SK-N-SH treated with all-trans-retinoic acid at 6 μM for 48 hours (cell line): ENCODE results near the gene NDUFB1.

Experiments used
- ATAC-seq: fragments of 200-7000 bp; cut with Tn5 transposase; 3 replicates; pipeline ENCODE4 v1.9.1; 2020; ENCODE audit warnings: mild to moderate bottlenecking, moderate library complexity
- ARNTL ChIP-seq: fragments of 450-650 bp; formaldehyde crosslinking; IDR thresholded peaks from 2 replicates; pipeline ENCODE4 v1.5.0; 2020; ENCODE audit warnings: low read depth, mild to moderate bottlenecking, moderate library complexity, borderline replicate concordance
- BACH2 ChIP-seq: fragments of 250-450 bp; sonication (Bioruptor Pico); IDR thresholded peaks from 2 replicates; pipeline ENCODE4 v1.9.0; 2021; ENCODE audit warnings: mild to moderate bottlenecking, borderline replicate concordance
- CREB5 ChIP-seq: fragments of 250-450 bp; sonication (Bioruptor Pico); IDR thresholded peaks from 2 replicates; pipeline ENCODE4 v1.5.1; 2020; ENCODE audit warnings: low read depth, mild to moderate bottlenecking, moderate library complexity
- CSDC2 ChIP-seq: fragments of 250-450 bp; sonication (Bioruptor Pico); IDR thresholded peaks from 2 replicates; pipeline ENCODE4 v1.5.0; 2020; ENCODE audit warnings: mild to moderate bottlenecking, moderate library complexity
- CSRNP3 ChIP-seq: fragments of 250-450 bp; sonication (Bioruptor Pico); IDR thresholded peaks from 2 replicates; pipeline ENCODE4 v1.5.1; 2021; ENCODE audit warnings: mild to moderate bottlenecking, moderate library complexity
- ESRRG ChIP-seq: fragments of 250-450 bp; sonication (Bioruptor Pico); IDR thresholded peaks from 2 replicates; pipeline ENCODE4 v1.6.1; 2021; ENCODE audit warnings: mild to moderate bottlenecking
- ISL1 ChIP-seq: fragments of 250-450 bp; sonication (Bioruptor Pico); IDR thresholded peaks from 2 replicates; pipeline ENCODE4 v2.1.2; 2022; ENCODE audit warnings: mild to moderate bottlenecking, moderate library complexity
- OSR1 ChIP-seq: fragments of 250-450 bp; sonication (Bioruptor Pico); IDR thresholded peaks from 2 replicates; pipeline ENCODE4 v1.8.0; 2022; ENCODE audit warnings: moderate library complexity, mild to moderate bottlenecking, inconsistent platforms
- POU6F1 ChIP-seq: fragments of 250-450 bp; sonication (Bioruptor Pico); IDR thresholded peaks from 2 replicates; pipeline ENCODE4 v1.8.0; 2021; ENCODE audit warnings: low read depth, mild to moderate bottlenecking, moderate library complexity, borderline replicate concordance
- PPARA ChIP-seq: fragments of 250-450 bp; sonication (Bioruptor Pico); IDR thresholded peaks from 2 replicates; pipeline ENCODE4 v1.5.0; 2020; ENCODE audit warnings: mild to moderate bottlenecking, borderline replicate concordance
- RARB ChIP-seq: fragments of 250-450 bp; sonication (Bioruptor Pico); IDR thresholded peaks from 2 replicates; pipeline ENCODE4 v1.8.0; 2021; ENCODE audit warnings: mild to moderate bottlenecking, moderate library complexity
- SNAI2 ChIP-seq: fragments of 250-450 bp; sonication (Bioruptor Pico); IDR thresholded peaks from 2 replicates; pipeline ENCODE4 v1.5.0; 2020; ENCODE audit warnings: mild to moderate bottlenecking, moderate library complexity
- TCF4 ChIP-seq: fragments of 250-450 bp; sonication (Bioruptor Pico); IDR thresholded peaks from 2 replicates; pipeline ENCODE4 v1.8.0; 2021; ENCODE audit warnings: mild to moderate bottlenecking, moderate library complexity, borderline replicate concordance
- TOX ChIP-seq: fragments of 250-450 bp; sonication (Bioruptor Pico); IDR thresholded peaks from 2 replicates; pipeline ENCODE4 v1.8.0; 2021; ENCODE audit warnings: mild to moderate bottlenecking, moderate library complexity, borderline replicate concordance
- TSHZ2 ChIP-seq: fragments of 250-450 bp; sonication (Bioruptor Pico); IDR thresholded peaks from 2 replicates; pipeline ENCODE4 v1.5.0; 2020; ENCODE audit warnings: mild to moderate bottlenecking, moderate library complexity
- ZC3H10 ChIP-seq: fragments of 250-450 bp; sonication (Bioruptor Pico); IDR thresholded peaks from 2 replicates; pipeline ENCODE4 v1.5.1; 2021; ENCODE audit warnings: mild to moderate bottlenecking, moderate library complexity
- ZFP3 ChIP-seq: fragments of 250-450 bp; sonication (Bioruptor Pico); IDR thresholded peaks from 2 replicates; pipeline ENCODE4 v1.5.0; 2020; ENCODE audit warnings: mild to moderate bottlenecking, moderate library complexity
- ZFP30 ChIP-seq: fragments of 450-650 bp; formaldehyde crosslinking; IDR thresholded peaks from 2 replicates; pipeline ENCODE4 v1.5.0; 2022; ENCODE audit warnings: mild to moderate bottlenecking, moderate library complexity
- ZNF565 ChIP-seq: fragments of 450-650 bp; formaldehyde crosslinking; conservative IDR thresholded peaks from 2 replicates; pipeline ENCODE4 v1.5.0; 2020; ENCODE audit warnings: low read depth, mild to moderate bottlenecking, moderate library complexity
- ZNF70 ChIP-seq: fragments of 450-650 bp; formaldehyde crosslinking; IDR thresholded peaks from 2 replicates; pipeline ENCODE4 v1.5.0; 2020; ENCODE audit warnings: mild to moderate bottlenecking, moderate library complexity
- ZNF8 ChIP-seq: fragments of 450-650 bp; formaldehyde crosslinking; IDR thresholded peaks from 2 replicates; pipeline ENCODE4 v1.5.0; 2020; ENCODE audit warnings: mild to moderate bottlenecking, moderate library complexity

NDUFB1 gene

GRCh38 chr14:92121670-92122350 lies at the start of gene NDUFB1, which contains the start of gene CPSF2:
TSS of gene NDUFB1 (minus strand) at chr14:92121706. CDS start at chr14:92117637, 4,069 bp downstream.
TSS of gene CPSF2 (plus strand) at chr14:92121969. CDS start at chr14:92130985, 9,016 bp downstream.
- TF ChIP-seq TCF4 (no peak), POU6F1 (0 out of 2 replicates have a peak, but pooled peaks have one; percentile 8)
- peak; percentile 94 for ATAC-seq

GRCh38 chr14:92164958-92165357 lies 43.5 kb upstream of the NDUFB1 start:
- ATAC-seq = no peak
- TF ChIP-seq RARB (CRISPR knock-in tag) (no peak), ARNTL (CRISPR knock-in tag) (no peak), ZNF8 (CRISPR knock-in tag) (peak; percentile 98), TSHZ2 (CRISPR knock-in tag) (no peak), ZC3H10 (CRISPR knock-in tag) (no peak), ZNF565 (CRISPR knock-in tag) (no peak)

- no peak for TF ChIP-seq TCF4
- no peak for TF ChIP-seq CSDC2
- no peak for TF ChIP-seq RARB (CRISPR knock-in tag)
- no peak for TF ChIP-seq ZFP3
- TF ChIP-seq ESRRG (CRISPR knock-in tag) = no peak
- TF ChIP-seq ZNF70 (CRISPR knock-in tag) = no peak
- TF ChIP-seq ISL1 (CRISPR knock-in tag) = no peak
- no peak for TF ChIP-seq CSRNP3 (CRISPR knock-in tag)
- no peak for TF ChIP-seq ZFP30 (CRISPR knock-in tag)
- ATAC-seq = no peak
Observed at GRCh38 chr14:92161521-92161920, 40.0 kb upstream of the NDUFB1 start.

- ATAC-seq = no peak
- TF ChIP-seq OSR1 (CRISPR knock-in tag) (no peak), TCF4 (no peak), ISL1 (CRISPR knock-in tag) (0 out of 2 replicates have a peak, but pooled peaks have one; percentile 18), CREB5 (no peak)
- TF ChIP-seq, all 23 proteins: peak for 1
Observed at GRCh38 chr14:92160619-92161018, 39.1 kb upstream of the NDUFB1 start.

- peak; percentile 60 for ATAC-seq
- TF ChIP-seq CSDC2 = no peak
- peak; percentile 97 for TF ChIP-seq ISL1 (CRISPR knock-in tag)
Observed at GRCh38 chr14:92154283-92154942, 32.9 kb upstream of the NDUFB1 start.

GRCh38 chr14:92153581-92153980 lies 32.1 kb upstream of the NDUFB1 start:
- ATAC-seq = no peak
- no peak for TF ChIP-seq PPARA (CRISPR knock-in tag)
- TF ChIP-seq TOX (CRISPR knock-in tag) = no peak
- TF ChIP-seq RARB (CRISPR knock-in tag) = no peak
- TF ChIP-seq SNAI2 (CRISPR knock-in tag) = no peak
- TF ChIP-seq ESRRG (CRISPR knock-in tag) = no peak
- TF ChIP-seq ZFP3 = no peak
- no peak for TF ChIP-seq CREB5
- TF ChIP-seq OSR1 (CRISPR knock-in tag) = no peak
- TF ChIP-seq BACH2 (CRISPR knock-in tag) = no peak
- TF ChIP-seq TSHZ2 (CRISPR knock-in tag) = no peak
